ENCODE measurements around the gene DNAH1. TPM values are rescaled to one million over a fixed set of nuclear protein-coding genes. Genes with fewer than 3 reads are reported as not detected.

The DNAH1 gene
- total RNA-seq, 3 donors from 2014 or later = 9.0 to 25.9 (median 10.9) TPM

- H3K4me3 ChIP-seq = no peak overlapping the region
- no peaks in the 10 kb centered on the region for H3K9me3 ChIP-seq
- peak; percentile 78 to 88 (median 79) for DNase-seq
- peak; percentile 69 for ATAC-seq
- peaks cover 48% of the 10 kb centered on the region for H3K4me1 ChIP-seq (ENCODE audit: low read depth)
- TF ChIP-seq CTCF (IDR thresholded peaks at IDR 0.05) = no peak
- no peaks in the 10 kb centered on the region for H3K36me3 ChIP-seq (ENCODE audit: low read depth)
- intact Hi-C loops (cut with DNase I, micrococcal nuclease) = no loop called here
Observed at GRCh38 chr3:52289747-52290595, 26.1 kb upstream of the DNAH1 start.

- Histone ChIP-seq H3K9me3 (no peaks in the 10 kb centered on the region), H3K4me3 (no peak overlapping the region), H3K36me3 (ENCODE audit: low read depth) (no peaks in the 10 kb centered on the region), H3K4me1 (ENCODE audit: low read depth) (peaks cover 44% of the 10 kb centered on the region)
- intact Hi-C loops (cut with DNase I, micrococcal nuclease) = no loop called here
- no peak for TF ChIP-seq CTCF (IDR thresholded peaks at IDR 0.05)
- ATAC-seq (no peak), DNase-seq (peak; percentile 25 to 59 (median 37))
Observed at GRCh38 chr3:52290596-52291507, 25.3 kb upstream of the DNAH1 start.

GRCh38 chr3:52291508-52292181, 24.5 kb upstream of the DNAH1 start:
- no peaks in the 10 kb centered on the region for H3K36me3 ChIP-seq (ENCODE audit: low read depth)
- ATAC-seq (no peak), DNase-seq (peak; percentile 40 to 50 (median 49))
- intact Hi-C loops (cut with DNase I, micrococcal nuclease) = no loop called here
- no peak overlapping the region for H3K4me3 ChIP-seq
- H3K4me1 ChIP-seq (ENCODE audit: low read depth) = peaks cover 40% of the 10 kb centered on the region
- peak; percentile 32 for TF ChIP-seq CTCF (IDR thresholded peaks at IDR 0.05)
- no peaks in the 10 kb centered on the region for H3K9me3 ChIP-seq

GRCh38 chr3:52292247-52293065, 23.7 kb upstream of the DNAH1 start:
- DNase-seq (peak in 2 of 3 donors; percentile 24 to 46), ATAC-seq (no peak)
- no peak for TF ChIP-seq CTCF (IDR thresholded peaks at IDR 0.05)
- H3K4me1 ChIP-seq (ENCODE audit: low read depth) = peaks cover 36% of the 10 kb centered on the region
- no peaks in the 10 kb centered on the region for H3K36me3 ChIP-seq (ENCODE audit: low read depth)
- intact Hi-C loops (cut with DNase I, micrococcal nuclease) = no loop called here
- H3K9me3 ChIP-seq = no peaks in the 10 kb centered on the region
- H3K4me3 ChIP-seq = no peak overlapping the region
